Measurements from ENCODE around the gene FERMT1.
A peak's percentile ranks its signal among the peaks of the same experiment; 100 is the strongest.

Gene FERMT1, protein sequence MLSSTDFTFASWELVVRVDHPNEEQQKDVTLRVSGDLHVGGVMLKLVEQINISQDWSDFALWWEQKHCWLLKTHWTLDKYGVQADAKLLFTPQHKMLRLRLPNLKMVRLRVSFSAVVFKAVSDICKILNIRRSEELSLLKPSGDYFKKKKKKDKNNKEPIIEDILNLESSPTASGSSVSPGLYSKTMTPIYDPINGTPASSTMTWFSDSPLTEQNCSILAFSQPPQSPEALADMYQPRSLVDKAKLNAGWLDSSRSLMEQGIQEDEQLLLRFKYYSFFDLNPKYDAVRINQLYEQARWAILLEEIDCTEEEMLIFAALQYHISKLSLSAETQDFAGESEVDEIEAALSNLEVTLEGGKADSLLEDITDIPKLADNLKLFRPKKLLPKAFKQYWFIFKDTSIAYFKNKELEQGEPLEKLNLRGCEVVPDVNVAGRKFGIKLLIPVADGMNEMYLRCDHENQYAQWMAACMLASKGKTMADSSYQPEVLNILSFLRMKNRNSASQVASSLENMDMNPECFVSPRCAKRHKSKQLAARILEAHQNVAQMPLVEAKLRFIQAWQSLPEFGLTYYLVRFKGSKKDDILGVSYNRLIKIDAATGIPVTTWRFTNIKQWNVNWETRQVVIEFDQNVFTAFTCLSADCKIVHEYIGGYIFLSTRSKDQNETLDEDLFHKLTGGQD

DNA sequence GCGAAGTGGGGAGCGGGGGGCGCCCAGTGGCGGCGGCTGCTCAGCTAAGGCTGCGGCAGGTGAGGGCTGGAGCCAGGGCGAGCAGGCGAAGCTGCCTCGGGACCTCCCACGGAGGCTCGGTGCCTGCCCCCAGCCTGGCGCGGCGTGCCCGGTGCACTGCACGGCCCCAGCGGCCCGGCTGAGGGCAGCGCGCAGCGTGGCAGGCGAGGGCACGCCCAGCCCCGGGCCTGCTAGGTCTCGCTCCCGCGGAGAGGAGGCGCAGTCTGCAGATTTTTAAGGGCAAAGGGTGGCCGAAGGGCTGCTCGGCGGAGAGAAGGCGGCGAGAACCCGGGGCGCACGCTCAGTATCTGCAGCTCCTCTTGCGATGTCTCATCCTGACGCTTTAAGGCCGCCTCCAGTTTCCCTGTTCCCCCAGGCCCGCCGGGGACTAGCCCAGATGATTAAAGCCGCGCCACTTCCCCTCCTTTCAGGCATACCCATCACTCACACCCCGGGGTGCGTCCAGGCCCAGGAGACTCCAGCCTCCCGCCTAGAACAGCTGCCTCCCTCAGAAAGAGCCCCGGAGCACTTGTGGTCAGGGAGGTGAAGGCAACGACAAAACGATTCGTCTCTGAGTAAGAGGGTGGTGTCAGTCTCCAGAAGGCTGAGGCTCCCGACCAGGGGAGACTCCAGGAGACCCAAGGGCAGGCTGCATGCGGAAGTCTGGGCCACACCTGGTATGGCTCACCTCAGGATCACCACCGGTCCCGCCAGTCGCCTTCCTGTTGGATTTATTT, at the start of gene FERMT1:
Gene FERMT1 (minus strand): TSS at position 158 of the 776 bp plus-strand sequence. CDS start 3,476 bp downstream, outside the sequence.
- no peak for DNase-seq (ENCODE audit: low spot score)

GRCh38 chr20:6169251-6169650, 46.4 kb upstream of the FERMT1 start:
- DNase-seq (ENCODE audit: low spot score) = no peak

GRCh38 chr20:6168204-6168603, 45.4 kb upstream of the FERMT1 start:
- DNase-seq (ENCODE audit: low spot score) = no peak

DNA sequence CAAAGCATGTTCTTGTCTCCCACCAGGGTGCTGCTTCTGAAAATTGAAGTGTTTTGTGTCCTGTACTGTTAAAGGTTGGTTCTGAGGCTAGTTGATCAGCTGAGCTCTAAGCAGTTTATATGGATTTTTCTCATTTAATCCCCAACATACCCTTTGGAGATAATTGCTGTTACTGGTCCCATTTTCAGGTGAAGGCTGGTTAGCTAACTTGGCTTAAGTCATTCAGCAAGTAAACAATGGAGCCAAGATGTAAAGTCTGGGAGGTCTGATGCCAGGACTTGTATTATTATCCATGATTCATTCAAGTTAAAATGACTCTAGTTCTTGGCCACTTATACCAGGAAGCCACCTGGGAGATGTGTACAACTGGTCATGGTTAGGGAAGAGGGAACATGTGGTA, 42.5 kb upstream of the FERMT1 start:
- no peak for DNase-seq (ENCODE audit: low spot score)

- DNase-seq (ENCODE audit: low spot score) = no peak
Observed at GRCh38 chr20:6164421-6165341, 41.9 kb upstream of the FERMT1 start.

DNA sequence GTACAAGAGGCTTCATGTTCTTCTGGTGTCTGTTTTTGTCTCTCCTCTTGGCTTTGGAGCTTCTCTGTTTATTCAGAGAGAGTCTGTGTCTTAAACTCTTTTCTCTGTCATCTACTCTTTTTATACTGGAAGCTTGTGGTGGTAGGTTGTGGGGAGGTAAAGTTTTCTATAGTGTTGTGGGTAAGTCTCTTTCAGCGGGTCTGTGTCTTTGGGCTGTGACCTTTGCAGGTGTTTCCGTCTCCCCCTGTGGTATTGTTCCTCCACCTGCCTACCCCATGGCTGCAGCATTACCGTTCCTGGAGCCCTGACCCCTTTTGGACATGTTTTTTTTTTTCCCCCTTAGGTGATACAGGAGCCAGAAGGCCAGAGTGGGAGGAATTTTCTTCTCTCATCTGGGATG, 37.9 kb upstream of the FERMT1 start:
- DNase-seq (ENCODE audit: low spot score) = no peak

DNA sequence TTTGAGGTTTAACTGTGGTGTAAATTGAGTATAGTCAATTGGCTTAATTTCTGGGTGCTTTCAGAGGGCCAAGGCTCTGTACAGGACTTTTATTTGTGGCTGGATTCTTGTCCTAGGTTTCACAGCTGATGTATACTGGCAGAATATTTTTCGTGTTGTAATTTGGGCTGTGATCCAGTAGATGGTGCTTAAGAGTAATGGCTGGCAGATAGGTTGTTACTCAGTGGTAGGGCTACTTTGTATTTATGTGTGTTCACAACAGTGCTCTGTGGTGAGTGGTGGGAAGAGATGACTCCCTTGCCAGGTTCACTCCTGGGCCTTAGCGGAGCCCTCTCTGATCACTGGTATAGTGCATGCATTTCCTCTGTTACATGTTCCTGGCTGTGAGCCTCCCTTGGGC, 34.5 kb upstream of the FERMT1 start:
- no peak for DNase-seq (ENCODE audit: low spot score)

GRCh38 chr20:6152777-6153176, 29.9 kb upstream of the FERMT1 start:
- DNase-seq (ENCODE audit: low spot score) = no peak

GRCh38 chr20:6148073-6148472, 25.2 kb upstream of the FERMT1 start:
- no peak for DNase-seq (ENCODE audit: low spot score)

- peak; percentile 68 for DNase-seq (ENCODE audit: low spot score)
Observed at GRCh38 chr20:6142348-6142993, 19.6 kb upstream of the FERMT1 start.

- no peak for DNase-seq (ENCODE audit: low spot score)
Observed at GRCh38 chr20:6140947-6141346, 18.1 kb upstream of the FERMT1 start.

- no peak for DNase-seq (ENCODE audit: low spot score)
Observed at GRCh38 chr20:6135347-6135746, 12.5 kb upstream of the FERMT1 start.

DNA sequence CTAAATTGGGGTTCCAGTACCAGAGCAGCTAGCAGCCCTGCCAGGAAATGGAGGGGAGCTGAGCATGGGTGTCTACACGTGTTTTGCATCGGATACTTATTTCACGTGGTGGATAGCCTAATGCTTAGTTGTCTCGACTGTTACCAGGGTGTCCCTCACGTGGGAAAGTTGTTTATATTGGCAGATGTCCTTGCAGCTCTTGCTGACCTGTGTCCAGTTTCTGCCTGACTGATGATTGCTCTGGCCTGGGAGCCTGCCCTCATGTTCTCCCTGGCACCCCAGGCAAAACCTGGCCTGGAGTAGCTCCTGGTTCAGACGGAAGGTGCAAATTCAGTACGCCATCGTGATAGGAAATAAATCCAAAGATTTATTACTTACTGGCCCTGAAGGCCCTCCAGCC, 11.8 kb upstream of the FERMT1 start:
- no peak for DNase-seq (ENCODE audit: low spot score)

DNA sequence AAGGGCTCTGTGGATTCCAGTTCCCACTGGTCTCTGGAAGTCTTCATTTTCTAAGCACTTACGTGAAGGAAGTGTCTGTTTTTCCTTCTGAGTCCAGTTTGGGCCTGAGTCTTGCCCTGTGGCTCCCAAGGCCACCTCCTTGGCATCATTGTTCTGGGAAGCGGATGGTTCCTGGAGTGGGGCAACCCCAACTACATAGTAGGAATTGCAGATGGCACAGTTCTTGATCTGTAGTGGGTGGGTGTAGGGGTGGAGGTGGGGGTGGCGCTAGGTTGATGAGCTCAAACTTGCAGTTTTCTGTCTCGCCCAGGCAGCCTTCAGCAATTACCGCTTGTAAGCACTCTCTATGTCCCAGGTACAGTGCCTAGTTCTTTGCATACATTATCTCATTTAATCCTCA, 7.2 kb upstream of the FERMT1 start:
- DNase-seq (ENCODE audit: low spot score) = no peak

GRCh38 chr20:6127825-6128224, 5.0 kb upstream of the FERMT1 start:
- no peak for DNase-seq (ENCODE audit: low spot score)

DNA sequence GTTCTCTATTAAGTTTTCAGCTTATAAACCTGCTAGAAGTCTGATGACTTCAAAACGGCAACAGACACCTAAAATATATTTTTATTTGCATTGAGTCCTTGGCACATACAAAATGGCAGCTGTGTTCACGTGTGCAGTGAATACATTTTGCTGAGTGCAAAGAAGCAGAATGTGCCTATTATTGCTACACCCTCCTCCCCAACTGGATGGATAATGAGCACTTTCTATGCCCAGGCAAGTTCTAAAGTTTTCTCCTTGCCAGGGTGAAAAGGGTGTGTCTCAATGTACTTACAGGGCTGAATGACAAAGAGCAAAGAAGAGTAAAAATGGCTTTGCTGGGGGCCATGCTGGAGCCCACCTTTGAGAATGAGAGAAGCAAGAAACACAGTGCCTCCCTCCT, 4.0 kb upstream of the FERMT1 start:
- DNase-seq (ENCODE audit: low spot score) = no peak

- DNase-seq (ENCODE audit: low spot score) = no peak
Observed at GRCh38 chr20:6123649-6124014, 802 bp upstream of the FERMT1 start.

DNA sequence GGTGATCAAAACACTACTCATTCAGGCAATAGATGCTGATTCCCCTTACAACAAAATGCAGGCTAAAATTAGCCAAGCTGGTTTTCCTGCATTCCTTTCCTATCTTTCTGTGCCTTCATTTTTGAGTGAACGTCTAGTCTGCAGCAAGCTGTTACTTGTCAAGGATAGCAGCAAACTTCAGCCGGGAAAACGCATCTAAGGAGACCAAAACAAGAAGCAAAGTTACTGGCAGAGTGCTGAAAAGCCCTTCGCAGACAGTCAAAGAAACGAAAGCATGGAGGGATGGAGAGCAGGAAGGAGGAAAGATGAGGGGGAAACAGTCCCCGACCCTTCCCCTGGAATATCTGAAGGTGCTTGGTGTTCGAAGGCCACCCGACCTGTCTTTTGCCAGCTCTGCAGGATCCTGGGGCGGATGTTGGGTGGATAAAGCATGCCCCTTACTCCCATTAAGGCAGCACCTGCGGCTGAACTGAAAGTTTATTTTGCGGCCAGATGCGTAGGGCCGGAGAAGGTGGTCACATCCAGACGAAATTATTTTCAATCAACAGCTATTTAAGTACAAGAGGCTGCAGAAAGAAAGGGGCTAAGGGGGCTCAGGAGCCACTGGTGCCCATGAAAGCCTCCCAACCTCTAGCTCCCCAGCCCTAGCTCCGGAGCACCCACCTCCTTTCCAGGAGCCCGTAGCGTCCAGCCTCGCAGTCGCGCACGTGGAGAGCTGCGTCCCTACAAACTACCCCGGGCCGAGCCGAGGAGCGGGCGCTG, 538 bp downstream of the FERMT1 start:
- no peak for DNase-seq (ENCODE audit: low spot score)

- DNase-seq (ENCODE audit: low spot score) = no peak
Observed at GRCh38 chr20:6121504-6121903, 1.3 kb downstream of the FERMT1 start.

- no peak for DNase-seq (ENCODE audit: low spot score)
Observed at GRCh38 chr20:6120491-6120988, 2.3 kb downstream of the FERMT1 start.

Data from hematopoietic multipotent progenitor cell treated with erythropoietin and hydrocortisone succinate and interleukin-3 and kit ligand, for 17 days (in vitro differentiated cells).